Measurements from ENCODE around the gene SLC7A8. TPM values are rescaled to one million over a fixed set of nuclear protein-coding genes. Genes with fewer than 3 reads are reported as not detected.

Gene SLC7A8
- total and polyA plus RNA-seq, 2 donors (not counting 1 experiment from before 2014, with no cell fraction given) = 0.25 to 1.1 TPM

DNA sequence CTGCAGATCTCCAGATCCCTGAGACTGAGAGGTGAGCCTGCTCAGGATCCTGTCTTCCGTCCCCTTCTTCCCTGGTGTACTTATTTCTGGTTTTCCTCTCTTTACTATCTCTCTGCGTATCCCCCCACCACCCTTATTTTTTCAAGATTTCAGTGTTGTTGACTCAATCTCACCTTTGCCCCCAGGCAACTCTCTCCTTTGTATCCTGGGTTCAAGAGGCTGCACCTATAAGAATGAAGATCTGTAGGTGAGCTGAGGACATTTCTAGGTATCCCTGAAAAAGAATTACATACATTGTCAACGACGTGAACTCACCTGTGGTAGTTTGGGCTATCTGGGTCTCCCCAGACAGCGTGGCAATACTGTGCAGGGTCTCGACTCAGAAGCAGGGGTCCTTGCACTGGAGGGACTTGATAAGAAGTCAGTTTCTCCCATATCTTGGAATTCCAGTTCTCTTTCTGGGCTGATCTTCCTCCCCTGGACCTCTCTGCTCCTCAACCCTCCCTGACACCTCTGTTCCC is 79.3 kb downstream of the SLC7A8 start:
- Histone ChIP-seq H3K27ac (ENCODE audit: low read length in 2 of 2) (no peak overlapping the region), H3K4me3 (ENCODE audit: control extremely low read depth in 1 of 5, extremely low read depth in 1 of 5, insufficient read depth in 1 of 5, low read depth in 2 of 5, low read length in 4 of 5) (no peak overlapping the region), H3K4me1 (ENCODE audit: control insufficient read depth in 2 of 2, insufficient read depth in 2 of 2, low read length in 2 of 2) (no peaks in the 10 kb centered on the region), H3K4me2 (replicated peaks; ENCODE audit: low read depth, low read length, poor library complexity, severe bottlenecking) (no peak overlapping the region), H4K20me1 (ENCODE audit: control insufficient read depth, insufficient read depth, low read length, poor library complexity, severe bottlenecking) (no peaks in the 10 kb centered on the region), H3K27me3 (replicated peaks in 1 of 4; ENCODE audit: control extremely low read depth in 1 of 4, control insufficient read depth in 3 of 4, insufficient read depth in 4 of 4, low read length in 3 of 4) (peaks cover 0 to under 1% (median 0%) of the 10 kb centered on the region in 4 experiments), H3K9ac (ENCODE audit: low read length) (no peak overlapping the region), H3K79me2 (ENCODE audit: control insufficient read depth, insufficient read depth, low read length) (peaks cover 9% of the 10 kb centered on the region), H2AFZ (ENCODE audit: insufficient read depth, low read depth, low read length, poor library complexity, severe bottlenecking) (no peak overlapping the region), H3K9me3 (ENCODE audit: control extremely low read depth in 1 of 3, control insufficient read depth in 2 of 3, insufficient read depth in 1 of 3, low read length in 2 of 3) (peaks cover 0 to 7% (median 0%) of the 10 kb centered on the region in 3 donors), H3K36me3 (replicated peaks in 1 of 2; ENCODE audit: control extremely low read depth in 1 of 2, control insufficient read depth in 1 of 2, extremely low read depth in 1 of 2, insufficient read depth in 2 of 2, low read length in 1 of 2) (peaks cover under 1 to 8% of the 10 kb centered on the region in 2 experiments)
- no peak overlapping the region for H3K4me3 Mint-ChIP-seq
- POLR2A ChIA-PET = no interaction called here
- CTCF ChIA-PET = interaction anchor here (0.5 to 1.7 kb wide), 4 partner anchors 9 to 835 kb away, joined by 3 to 6 read pairs (median 4); partner anchors contain the start of genes ACIN1, C14orf119 and CEBPE
- no peak for DNase-seq
- WGBS (ENCODE audit: insufficient coverage) = 89% methylated on average over 4 of the region's 6 CpGs
- ATAC-seq (ENCODE audit: low read depth) = no peak
- H3K27ac Mint-ChIP-seq = no peak overlapping the region
- TF ChIP-seq, protein P1, sequence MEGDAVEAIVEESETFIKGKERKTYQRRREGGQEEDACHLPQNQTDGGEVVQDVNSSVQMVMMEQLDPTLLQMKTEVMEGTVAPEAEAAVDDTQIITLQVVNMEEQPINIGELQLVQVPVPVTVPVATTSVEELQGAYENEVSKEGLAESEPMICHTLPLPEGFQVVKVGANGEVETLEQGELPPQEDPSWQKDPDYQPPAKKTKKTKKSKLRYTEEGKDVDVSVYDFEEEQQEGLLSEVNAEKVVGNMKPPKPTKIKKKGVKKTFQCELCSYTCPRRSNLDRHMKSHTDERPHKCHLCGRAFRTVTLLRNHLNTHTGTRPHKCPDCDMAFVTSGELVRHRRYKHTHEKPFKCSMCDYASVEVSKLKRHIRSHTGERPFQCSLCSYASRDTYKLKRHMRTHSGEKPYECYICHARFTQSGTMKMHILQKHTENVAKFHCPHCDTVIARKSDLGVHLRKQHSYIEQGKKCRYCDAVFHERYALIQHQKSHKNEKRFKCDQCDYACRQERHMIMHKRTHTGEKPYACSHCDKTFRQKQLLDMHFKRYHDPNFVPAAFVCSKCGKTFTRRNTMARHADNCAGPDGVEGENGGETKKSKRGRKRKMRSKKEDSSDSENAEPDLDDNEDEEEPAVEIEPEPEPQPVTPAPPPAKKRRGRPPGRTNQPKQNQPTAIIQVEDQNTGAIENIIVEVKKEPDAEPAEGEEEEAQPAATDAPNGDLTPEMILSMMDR (IDR thresholded peaks at IDR 0.05) = no peak
- no peak for TF ChIP-seq EZH2 (IDR thresholded peaks at IDR 0.05; ENCODE audit: borderline replicate concordance, insufficient read depth, low read depth, low read length, poor library complexity, severe bottlenecking)
- no peaks in the 10 kb centered on the region for H3K27me3 Mint-ChIP-seq
- intact Hi-C loops (cut with micrococcal nuclease) = no loop called here
- peaks cover 10% of the 10 kb centered on the region for H3K4me1 Mint-ChIP-seq
- H3K9me3 Mint-ChIP-seq (ENCODE audit: insufficient read depth) = no peaks in the 10 kb centered on the region

DNA sequence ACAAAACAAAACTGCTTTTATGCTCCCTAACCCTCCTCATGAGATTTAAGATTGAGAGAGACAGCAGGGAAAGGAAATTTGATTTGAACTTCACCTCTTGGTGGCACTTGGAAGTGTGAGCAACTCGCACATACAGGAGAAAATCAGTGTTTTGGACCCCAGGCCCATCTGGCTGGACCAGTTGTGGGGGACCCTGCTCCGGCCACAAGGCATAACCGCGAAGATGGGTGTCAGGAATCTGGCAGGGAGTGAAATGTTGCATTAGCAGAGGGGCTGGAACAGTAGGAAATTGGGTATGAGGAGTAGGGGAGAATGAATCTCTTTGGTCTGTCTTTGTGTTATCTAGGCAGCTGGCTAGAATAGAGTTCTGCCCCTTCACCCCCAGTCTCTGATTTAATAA is 79.9 kb downstream of the SLC7A8 start:
- H3K4me2 ChIP-seq (replicated peaks; ENCODE audit: low read depth, low read length, poor library complexity, severe bottlenecking) = no peak overlapping the region
- H3K79me2 ChIP-seq (ENCODE audit: control insufficient read depth, insufficient read depth, low read length) = peaks cover 15% of the 10 kb centered on the region
- H3K9me3 ChIP-seq (ENCODE audit: control extremely low read depth in 1 of 3, control insufficient read depth in 2 of 3, insufficient read depth in 1 of 3, low read length in 2 of 3) = peaks cover 0 to 6% (median 0%) of the 10 kb centered on the region in 3 donors
- no peaks in the 10 kb centered on the region for H3K4me1 ChIP-seq (ENCODE audit: control insufficient read depth in 2 of 2, insufficient read depth in 2 of 2, low read length in 2 of 2)
- no peaks in the 10 kb centered on the region for H3K27me3 ChIP-seq (replicated peaks in 1 of 4; ENCODE audit: control extremely low read depth in 1 of 4, control insufficient read depth in 3 of 4, insufficient read depth in 4 of 4, low read length in 3 of 4)
- Mint-ChIP-seq H3K27me3 (no peaks in the 10 kb centered on the region), H3K4me1 (peaks cover 10% of the 10 kb centered on the region), H3K9me3 (ENCODE audit: insufficient read depth) (no peaks in the 10 kb centered on the region), H3K4me3 (no peak overlapping the region), H3K27ac (no peak overlapping the region)
- no peak overlapping the region for H2AFZ ChIP-seq (ENCODE audit: insufficient read depth, low read depth, low read length, poor library complexity, severe bottlenecking)
- POLR2A ChIA-PET = no interaction called here
- H3K27ac ChIP-seq (ENCODE audit: low read length in 2 of 2) = no peak overlapping the region
- no peak overlapping the region for H3K9ac ChIP-seq (ENCODE audit: low read length)
- H3K36me3 ChIP-seq (replicated peaks in 1 of 2; ENCODE audit: control extremely low read depth in 1 of 2, control insufficient read depth in 1 of 2, extremely low read depth in 1 of 2, insufficient read depth in 2 of 2, low read length in 1 of 2) = peaks cover 2 to 13% of the 10 kb centered on the region in 2 experiments
- WGBS (ENCODE audit: insufficient coverage) = 89% methylated on average over 4 of the region's 4 CpGs
- CTCF ChIA-PET = interaction anchor here (1.1 to 1.7 kb wide), 3 partner anchors 9 to 17 kb away, joined by 4 to 6 read pairs (median 5); partner anchors contain the start of genes ACIN1, C14orf119 and CEBPE
- no peaks in the 10 kb centered on the region for H4K20me1 ChIP-seq (ENCODE audit: control insufficient read depth, insufficient read depth, low read length, poor library complexity, severe bottlenecking)
- no peak overlapping the region for H3K4me3 ChIP-seq (ENCODE audit: control extremely low read depth in 1 of 5, extremely low read depth in 1 of 5, insufficient read depth in 1 of 5, low read depth in 2 of 5, low read length in 4 of 5)
- intact Hi-C loops (cut with micrococcal nuclease) = no loop called here
- no peak for ATAC-seq (ENCODE audit: low read depth)
- DNase-seq = no peak
- TF ChIP-seq, protein P1 (IDR thresholded peaks at IDR 0.05) = no peak
- TF ChIP-seq EZH2 (IDR thresholded peaks at IDR 0.05; ENCODE audit: borderline replicate concordance, insufficient read depth, low read depth, low read length, poor library complexity, severe bottlenecking) = no peak

Data from B cell (primary cell).